GM12874 (cell line): ENCODE measurements around the gene TCF7L2.

Experiments
- CTCF ChIP-seq: IDR thresholded peaks from 2 replicates; pipeline ENCODE4 v1.5.1; 2011; ENCODE audit warnings: low read depth, mild to moderate bottlenecking, control low read depth, low read length, moderate library complexity; ENCODE audit not compliant: insufficient read depth

TCF7L2 gene

GRCh38 chr10:113025487-113025886 is 75.4 kb downstream of the TCF7L2 start:
- no peak for TF ChIP-seq CTCF

- no peak for TF ChIP-seq CTCF
These were observed 76.6 kb downstream of the TCF7L2 start for GRCh38 chr10:113026679-113027078.

- TF ChIP-seq CTCF, result no peak
These were observed 77.2 kb downstream of the TCF7L2 start for GRCh38 chr10:113027230-113027573.

- no peak for TF ChIP-seq CTCF
These were observed 77.8 kb downstream of the TCF7L2 start for GRCh38 chr10:113027574-113028455.

GRCh38 chr10:113028456-113029440 is 78.7 kb downstream of the TCF7L2 start:
- no peak for TF ChIP-seq CTCF

GRCh38 chr10:113030453-113030852 is 80.4 kb downstream of the TCF7L2 start:
- TF ChIP-seq CTCF, result no peak

- TF ChIP-seq CTCF, result no peak
These were observed 81.1 kb downstream of the TCF7L2 start for GRCh38 chr10:113031147-113031546.
